Small intestine (tissue), 7 donors: Measurements from ENCODE around the gene TTLL10. TPM values are rescaled to one million over a fixed set of nuclear protein-coding genes. Genes with fewer than 3 reads are reported as not detected.
A peak's percentile ranks its signal among the peaks of the same experiment; 100 is the strongest.

Experiments
- DNase-seq, 2 donors: peaks; one replicate each; pipeline versions ENCODE4 v3.0.0 to v3.0.0-alpha.2; 2013
- FAIRE-seq: peaks from 2 replicates; lab custom pipeline; 2012; peaks lifted over from hg19 to GRCh38; lab: Jason Lieb, UNC
- H3K27ac ChIP-seq, 3 donors: one replicate each; pipeline ENCODE4 v1.5.1; 2013; ENCODE audit warnings: low read length in 2 of 3, mild to moderate bottlenecking in 2 of 3, control low read depth in 1 of 3, inconsistent platforms in 1 of 3, low read depth in 1 of 3, moderate library complexity in 1 of 3
- H3K27me3 ChIP-seq, 3 donors: one replicate each; pipeline ENCODE4 v1.6.1; 2013; ENCODE audit warnings: low read length in 3 of 3, inconsistent platforms in 1 of 3; ENCODE audit not compliant: control insufficient read depth in 3 of 3, insufficient read depth in 3 of 3
- H3K36me3 ChIP-seq, 3 donors: one replicate each; pipeline ENCODE4 v1.6.1; 2013; ENCODE audit warnings: low read length in 3 of 3, inconsistent platforms in 1 of 3, low read depth in 1 of 3, mild to moderate bottlenecking in 1 of 3, moderate library complexity in 1 of 3; ENCODE audit not compliant: control insufficient read depth in 3 of 3, insufficient read depth in 2 of 3
- H3K4me1 ChIP-seq, 3 donors: one replicate each; pipeline ENCODE4 v1.6.1; 2013; ENCODE audit warnings: low read length in 2 of 3, inconsistent platforms in 1 of 3, low read depth in 1 of 3, mild to moderate bottlenecking in 1 of 3, moderate library complexity in 1 of 3; ENCODE audit not compliant: control insufficient read depth in 3 of 3, insufficient read depth in 2 of 3
- H3K4me3 ChIP-seq, 3 donors: one replicate each; pipeline ENCODE4 v1.5.1; 2013; ENCODE audit warnings: low read length in 3 of 3, control low read depth in 1 of 3, inconsistent platforms in 1 of 3, low read depth in 1 of 3, mild to moderate bottlenecking in 1 of 3, moderate library complexity in 1 of 3
- H3K9me3 ChIP-seq, 2 donors: one replicate each; pipeline ENCODE4 v1.6.1; 2013; ENCODE audit warnings: low read depth in 1 of 2, low read length in 1 of 2; ENCODE audit not compliant: control insufficient read depth in 2 of 2, insufficient read depth in 1 of 2
- WGBS, 3 donors: extraction: QIAGEN DNeasy Blood & Tissue Kit; methylation state at CpG; one replicate each; pipeline ENCODE4 v1.1.7; 2013; 5-methylcytosine and 5-hydroxymethylcytosine counted together
- polyA plus RNA-seq, 4 donors: library from polyadenylated mRNA; stranded (reverse) in 3 of 4; unstranded in 1 of 4; fragments of 200-250 nt in 3 of 4; fragments of 120-200 nt in 1 of 4; gene quantifications; one replicate each; pipeline versions ENCODE4 v1.2.1 to v1.2.3, GENCODE V29; 2013
- donor health status: healthy with polysubstance abuse.
- donor health status: control.
- donor health status: control.
- donor health status: Bipolar disorder and iron deficiency.
- donor health status: healthy.

The TTLL10 gene
- polyA plus RNA-seq, 4 donors = 0.21 to 0.36 TPM; not detected in 2

- H3K27ac ChIP-seq = peak overlapping the region; percentile 85 to 97 (median 87)
- FAIRE-seq (no peak), DNase-seq (peak; percentile 52 to 80)
- peak overlapping the region in 2 of 3 donors; percentile 26 to 30 for H3K4me3 ChIP-seq
- 16 to 59% (median 40%) methylated on average over 22 to 32 of the region's 32 CpGs for WGBS, 3 donors
- H3K9me3 ChIP-seq = no peaks in the 10 kb centered on the region
- peaks cover 0 to 37% (median 0%) of the 10 kb centered on the region in 3 donors for H3K4me1 ChIP-seq
- no peaks in the 10 kb centered on the region for H3K27me3 ChIP-seq
- peaks cover 0 to 15% (median 0%) of the 10 kb centered on the region in 3 donors for H3K36me3 ChIP-seq
These were observed 28.7 kb upstream of the TTLL10 start for GRCh38 chr1:1144843-1145546.

GRCh38 chr1:1145547-1145914 is 28.1 kb upstream of the TTLL10 start:
- 54 to 73% (median 72%) methylated on average over 9 of the region's 9 CpGs for WGBS, 3 donors
- Histone ChIP-seq H3K36me3 (peaks cover 0 to 15% (median 0%) of the 10 kb centered on the region in 3 donors), H3K4me3 (no peak overlapping the region), H3K9me3 (no peaks in the 10 kb centered on the region), H3K27me3 (no peaks in the 10 kb centered on the region), H3K27ac (peak overlapping the region in 2 of 3 donors; percentile 28 to 97), H3K4me1 (peaks cover 0 to 43% (median 0%) of the 10 kb centered on the region in 3 donors)
- FAIRE-seq (no peak), DNase-seq (no peak)

- no peaks in the 10 kb centered on the region for H3K9me3 ChIP-seq
- H3K36me3 ChIP-seq = peaks cover 0 to 15% (median 0%) of the 10 kb centered on the region in 3 donors
- peaks cover 0 to 48% (median 0%) of the 10 kb centered on the region in 3 donors for H3K4me1 ChIP-seq
- WGBS, 3 donors = 81 to 84% (median 82%) methylated on average over 14 of the region's 14 CpGs
- H3K27ac ChIP-seq = no peak overlapping the region
- no peaks in the 10 kb centered on the region for H3K27me3 ChIP-seq
- H3K4me3 ChIP-seq = no peak overlapping the region
- FAIRE-seq (no peak), DNase-seq (no peak)
These were observed 27.7 kb upstream of the TTLL10 start for GRCh38 chr1:1146026-1146425.

GRCh38 chr1:1146596-1146995 is 27.1 kb upstream of the TTLL10 start:
- no peak overlapping the region for H3K27ac ChIP-seq
- peaks cover 0 to 48% (median 0%) of the 10 kb centered on the region in 3 donors for H3K4me1 ChIP-seq
- no peaks in the 10 kb centered on the region for H3K9me3 ChIP-seq

GRCh38 chr1:1148061-1148460 is 25.6 kb upstream of the TTLL10 start:
- H3K4me3 ChIP-seq = no peak overlapping the region
- peaks cover 0 to 19% (median 0%) of the 10 kb centered on the region in 3 donors for H3K36me3 ChIP-seq
- DNase-seq (no peak), FAIRE-seq (no peak)
- H3K4me1 ChIP-seq = peaks cover 0 to 46% (median 0%) of the 10 kb centered on the region in 3 donors
- no peak overlapping the region for H3K27ac ChIP-seq
- WGBS, 3 donors = 87 to 90% (median 89%) methylated on average over 13 of the region's 13 CpGs
- H3K9me3 ChIP-seq = peaks cover 0 to 12% of the 10 kb centered on the region in 2 donors
- no peaks in the 10 kb centered on the region for H3K27me3 ChIP-seq

More at GRCh38 chr1:1146596-1146995, 27.1 kb upstream of the TTLL10 start:
- Histone ChIP-seq H3K36me3 (peaks cover 0 to 15% (median 0%) of the 10 kb centered on the region in 3 donors), H3K4me3 (no peak overlapping the region), H3K27me3 (no peaks in the 10 kb centered on the region)
- no peak for DNase-seq
- 90 to 93% (median 91%) methylated on average over 15 of the region's 15 CpGs for WGBS, 3 donors
- FAIRE-seq = no peak

GRCh38 chr1:1148569-1148968 is 25.1 kb upstream of the TTLL10 start:
- H3K27me3 ChIP-seq = no peaks in the 10 kb centered on the region
- peaks cover 0 to 17% of the 10 kb centered on the region in 2 donors for H3K9me3 ChIP-seq
- H3K36me3 ChIP-seq = peaks cover 0 to 24% (median 0%) of the 10 kb centered on the region in 3 donors
- WGBS, 3 donors = 78 to 86% (median 80%) methylated on average over 20 to 24 of the region's 24 CpGs
- no peak overlapping the region for H3K27ac ChIP-seq
- peaks cover 0 to 41% (median 0%) of the 10 kb centered on the region in 3 donors for H3K4me1 ChIP-seq
- DNase-seq (no peak), FAIRE-seq (no peak)
- H3K4me3 ChIP-seq = no peak overlapping the region

GRCh38 chr1:1149416-1149815 is 24.3 kb upstream of the TTLL10 start:
- peak overlapping the region in 2 of 3 donors; percentile 70 to 82 for H3K27ac ChIP-seq
- 47 to 76% (median 71%) methylated on average over 12 to 15 of the region's 15 CpGs for WGBS, 3 donors

GRCh38 chr1:1150100-1150499 is 23.6 kb upstream of the TTLL10 start:
- Histone ChIP-seq H3K36me3 (peaks cover 0 to 26% (median 0%) of the 10 kb centered on the region in 3 donors), H3K27me3 (no peaks in the 10 kb centered on the region), H3K4me1 (peaks cover 0 to 26% (median 0%) of the 10 kb centered on the region in 3 donors), H3K27ac (peak overlapping the region; percentile 38 to 82 (median 70)), H3K4me3 (no peak overlapping the region), H3K9me3 (peaks cover 0 to 17% of the 10 kb centered on the region in 2 donors)
- 8 to 51% (median 35%) methylated on average over 12 of the region's 12 CpGs for WGBS, 3 donors
- DNase-seq (peak; percentile 81), FAIRE-seq (no peak)

More at GRCh38 chr1:1149416-1149815, 24.3 kb upstream of the TTLL10 start:
- Histone ChIP-seq H3K36me3 (peaks cover 0 to 26% (median 0%) of the 10 kb centered on the region in 3 donors), H3K4me3 (no peak overlapping the region), H3K27me3 (no peaks in the 10 kb centered on the region), H3K4me1 (peaks cover 0 to 33% (median 0%) of the 10 kb centered on the region in 3 donors), H3K9me3 (peaks cover 0 to 17% of the 10 kb centered on the region in 2 donors)
- FAIRE-seq (no peak), DNase-seq (no peak)
